Tibial artery (tissue), 4 donors: ENCODE data around the gene HNRNPK.
"Not testable (repeated sequence)": the region's sequence is repeated elsewhere in the genome, so short reads cannot be mapped to it uniquely, and the experiment has no call there.

Experiments used
- DNase-seq, 2 donors: peaks; one replicate each; pipeline ENCODE4 v3.0.0-alpha.2; 2019
- H3K27ac ChIP-seq, 2 donors: fragments of 200-600 bp; sonication (generic) in 1 of 2; 1 replicate in 1 of 2; 2 replicates in 1 of 2; pipeline ENCODE4 v1.5.1; 2018 to 2019; ENCODE audit warnings: mild to moderate bottlenecking in 1 of 2
- H3K27me3 ChIP-seq, 2 donors: fragments of 200-600 bp; sonication (generic) in 1 of 2; one replicate each; pipeline versions ENCODE4 v1.5.1 to v1.6.0; 2016 to 2019
- H3K36me3 ChIP-seq, 3 donors: fragments of 200-600 bp; sonication (generic) in 2 of 3; one replicate each; pipeline ENCODE4 v1.5.1; 2016 to 2019; ENCODE audit warnings: mild to moderate bottlenecking in 2 of 3
- H3K4me1 ChIP-seq, 4 donors: fragments of 200-600 bp; sonication (generic) in 2 of 4; 1 replicate in 3 of 4; 2 replicates in 1 of 4; pipeline ENCODE4 v1.5.1; 2016 to 2019
- H3K4me3 ChIP-seq, 2 donors: fragments of 200-600 bp; sonication (generic) in 1 of 2; 1 replicate in 1 of 2; 2 replicates in 1 of 2; pipeline ENCODE4 v1.5.1; 2018 to 2019; ENCODE audit warnings: mild to moderate bottlenecking in 2 of 2
- H3K9me3 ChIP-seq, 3 donors: fragments of 200-600 bp; sonication (generic) in 1 of 3; one replicate each; pipeline ENCODE4 v1.5.1; 2016 to 2019
- intact Hi-C: fragments of 100-400 bp; cut with DNase I; formaldehyde crosslinking; loops from one replicate; pipeline ENCODE4 v1.15.0; 2023; ENCODE audit warnings: low total_unique reads
- TF ChIP-seq, protein P1 (sequence below), 2 experiments: fragments of 200-600 bp in 1 of 2; fragments of 450-650 bp in 1 of 2; IDR thresholded peaks; one replicate each; pipeline ENCODE4 v1.5.1; 2017 to 2019; ENCODE audit warnings: antibody characterized with exemption in 2 of 2, mild to moderate bottlenecking in 1 of 2, moderate library complexity in 1 of 2

Gene HNRNPK

DNA sequence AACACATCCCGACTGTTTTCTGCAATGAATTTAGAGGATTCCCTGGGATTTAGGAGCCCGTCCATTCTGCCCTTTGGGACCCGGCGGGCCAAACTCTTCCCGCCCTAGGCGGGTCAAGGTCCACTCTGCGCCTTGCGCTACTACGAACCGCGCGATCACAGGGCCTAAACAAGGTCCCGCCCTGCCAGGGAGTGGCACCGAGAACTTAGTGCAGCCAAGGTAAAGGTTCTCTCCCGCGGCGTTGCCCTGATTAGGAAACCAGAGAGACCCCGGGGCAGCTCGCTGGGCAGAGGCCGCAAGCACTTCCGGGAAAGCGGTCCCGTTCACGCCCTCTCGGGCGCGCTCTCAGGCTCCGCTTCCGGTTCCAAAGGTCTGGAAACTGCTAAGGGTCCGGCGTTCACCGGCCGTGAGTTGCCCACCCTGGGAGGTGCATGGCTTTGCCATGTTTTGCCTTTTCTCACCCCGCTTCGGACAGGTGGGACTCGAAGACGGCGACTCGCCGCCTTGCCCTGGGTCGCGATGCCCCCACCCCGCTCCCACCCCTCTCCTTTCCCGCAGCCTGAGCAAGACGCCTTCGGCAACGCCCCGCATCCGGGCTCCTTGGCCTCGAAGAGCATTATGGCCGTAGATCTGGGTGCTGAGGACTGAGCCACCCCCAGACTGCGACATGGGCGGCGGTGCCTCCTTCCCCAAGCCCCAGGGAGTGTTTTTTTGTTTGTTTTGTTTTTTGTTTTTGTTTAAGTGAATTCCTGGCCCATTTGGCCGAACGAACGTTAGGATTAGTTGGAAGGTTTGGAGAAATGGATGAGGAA, 23.4 kb downstream of the HNRNPK start:
- no peaks in the 10 kb centered on the region for H3K9me3 ChIP-seq
- H3K27ac ChIP-seq, result peak overlapping the region; percentile 79 to 94
- H3K4me3 ChIP-seq, result peak overlapping the region; percentile 73 to 81
- no peaks in the 10 kb centered on the region for H3K27me3 ChIP-seq
- peaks cover 0 to 20% (median 8%) of the 10 kb centered on the region in 4 donors for H3K4me1 ChIP-seq
- peak; percentile 56 to 85 for DNase-seq
- intact Hi-C loops, result no loop called here
- TF ChIP-seq, protein P1, sequence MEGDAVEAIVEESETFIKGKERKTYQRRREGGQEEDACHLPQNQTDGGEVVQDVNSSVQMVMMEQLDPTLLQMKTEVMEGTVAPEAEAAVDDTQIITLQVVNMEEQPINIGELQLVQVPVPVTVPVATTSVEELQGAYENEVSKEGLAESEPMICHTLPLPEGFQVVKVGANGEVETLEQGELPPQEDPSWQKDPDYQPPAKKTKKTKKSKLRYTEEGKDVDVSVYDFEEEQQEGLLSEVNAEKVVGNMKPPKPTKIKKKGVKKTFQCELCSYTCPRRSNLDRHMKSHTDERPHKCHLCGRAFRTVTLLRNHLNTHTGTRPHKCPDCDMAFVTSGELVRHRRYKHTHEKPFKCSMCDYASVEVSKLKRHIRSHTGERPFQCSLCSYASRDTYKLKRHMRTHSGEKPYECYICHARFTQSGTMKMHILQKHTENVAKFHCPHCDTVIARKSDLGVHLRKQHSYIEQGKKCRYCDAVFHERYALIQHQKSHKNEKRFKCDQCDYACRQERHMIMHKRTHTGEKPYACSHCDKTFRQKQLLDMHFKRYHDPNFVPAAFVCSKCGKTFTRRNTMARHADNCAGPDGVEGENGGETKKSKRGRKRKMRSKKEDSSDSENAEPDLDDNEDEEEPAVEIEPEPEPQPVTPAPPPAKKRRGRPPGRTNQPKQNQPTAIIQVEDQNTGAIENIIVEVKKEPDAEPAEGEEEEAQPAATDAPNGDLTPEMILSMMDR (IDR thresholded peaks at IDR 0.05), result no peak
- H3K36me3 ChIP-seq, result peaks cover 15 to 26% (median 19%) of the 10 kb centered on the region in 3 donors

GRCh38 chr9:83956086-83956435, 24.0 kb downstream of the HNRNPK start:
- H3K36me3 ChIP-seq, result peaks cover 15 to 27% (median 23%) of the 10 kb centered on the region in 3 donors
- DNase-seq, result peak; percentile 36 to 72
- intact Hi-C loops, result no loop called here
- H3K4me3 ChIP-seq, result peak overlapping the region; percentile 73 to 81
- H3K9me3 ChIP-seq, result no peaks in the 10 kb centered on the region
- peak overlapping the region; percentile 79 to 94 for H3K27ac ChIP-seq
- TF ChIP-seq, protein P1 (IDR thresholded peaks at IDR 0.05), result no peak
- no peaks in the 10 kb centered on the region for H3K27me3 ChIP-seq
- H3K4me1 ChIP-seq, result peaks cover 0 to 20% (median 8%) of the 10 kb centered on the region in 4 donors

DNA sequence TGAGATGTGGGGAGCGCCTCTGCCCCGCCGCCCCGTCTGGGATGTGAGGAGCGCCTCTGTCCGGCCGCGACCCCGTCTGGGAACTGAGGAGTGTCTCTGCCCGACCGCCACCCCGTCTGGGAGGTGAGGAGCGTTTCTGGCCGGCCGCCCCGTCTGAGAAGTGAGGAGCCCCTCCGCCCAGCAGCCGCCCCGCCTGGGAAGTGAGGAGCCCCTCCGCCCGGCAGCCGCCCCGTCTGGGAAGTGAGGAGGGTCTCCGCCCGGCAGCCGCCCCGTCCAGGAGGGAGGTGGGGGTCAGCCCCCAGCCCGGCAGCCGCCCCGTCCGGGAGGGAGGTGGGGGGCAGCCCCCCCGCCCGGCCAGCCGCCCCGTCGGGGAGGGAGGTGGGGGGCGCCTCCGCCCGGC, 31.9 kb downstream of the HNRNPK start:
- H3K27ac ChIP-seq, intact Hi-C loops, H3K4me3 ChIP-seq, H3K4me1 ChIP-seq, H3K27me3 ChIP-seq, H3K9me3 ChIP-seq, DNase-seq: not testable (repeated sequence)
- peaks cover 27 to 48% (median 32%) of the 10 kb centered on the region in 3 donors for H3K36me3 ChIP-seq

DNA sequence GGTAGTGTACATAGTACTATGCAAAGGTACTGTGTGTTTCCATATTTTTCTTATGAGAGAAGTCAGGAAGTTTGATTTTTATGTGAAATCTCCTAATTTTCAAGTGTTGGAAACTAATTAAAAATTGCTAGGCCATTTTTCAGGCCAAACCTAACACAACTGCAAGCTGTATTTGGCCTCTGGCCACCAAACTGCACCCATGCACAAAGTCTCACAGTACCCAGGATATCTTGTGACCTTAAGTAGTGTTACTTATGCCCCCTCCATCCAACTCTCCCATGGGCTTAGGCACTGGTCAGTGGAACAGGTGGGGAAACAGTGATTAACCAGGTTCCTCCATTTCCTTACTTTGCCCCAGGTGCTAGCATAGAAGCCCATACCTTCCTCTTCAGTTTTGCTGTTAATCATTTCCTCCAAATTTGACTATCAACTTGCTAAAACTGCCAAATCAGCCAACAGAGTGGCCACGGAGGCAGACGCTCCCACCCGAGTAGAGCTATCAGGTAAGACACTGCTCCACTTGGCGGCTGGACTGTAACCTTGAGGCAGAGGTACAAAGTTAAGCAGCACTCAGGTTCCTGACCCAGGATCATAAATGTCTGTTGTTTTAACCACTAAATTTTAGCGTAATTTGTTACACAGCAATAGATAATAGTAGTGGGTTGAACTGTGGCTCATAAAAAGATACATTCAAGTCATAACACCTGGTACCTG, 39.3 kb downstream of the HNRNPK start:
- no peaks in the 10 kb centered on the region for H3K27me3 ChIP-seq
- H3K27ac ChIP-seq, result no peak overlapping the region
- peaks cover 24 to 62% (median 41%) of the 10 kb centered on the region in 3 donors for H3K36me3 ChIP-seq
- no peak for DNase-seq
- no peaks in the 10 kb centered on the region for H3K9me3 ChIP-seq
- intact Hi-C loops, result no loop called here
- no peaks in the 10 kb centered on the region for H3K4me1 ChIP-seq
- H3K4me3 ChIP-seq, result no peak overlapping the region
- TF ChIP-seq, protein P1 (IDR thresholded peaks at IDR 0.05), result no peak

DNA sequence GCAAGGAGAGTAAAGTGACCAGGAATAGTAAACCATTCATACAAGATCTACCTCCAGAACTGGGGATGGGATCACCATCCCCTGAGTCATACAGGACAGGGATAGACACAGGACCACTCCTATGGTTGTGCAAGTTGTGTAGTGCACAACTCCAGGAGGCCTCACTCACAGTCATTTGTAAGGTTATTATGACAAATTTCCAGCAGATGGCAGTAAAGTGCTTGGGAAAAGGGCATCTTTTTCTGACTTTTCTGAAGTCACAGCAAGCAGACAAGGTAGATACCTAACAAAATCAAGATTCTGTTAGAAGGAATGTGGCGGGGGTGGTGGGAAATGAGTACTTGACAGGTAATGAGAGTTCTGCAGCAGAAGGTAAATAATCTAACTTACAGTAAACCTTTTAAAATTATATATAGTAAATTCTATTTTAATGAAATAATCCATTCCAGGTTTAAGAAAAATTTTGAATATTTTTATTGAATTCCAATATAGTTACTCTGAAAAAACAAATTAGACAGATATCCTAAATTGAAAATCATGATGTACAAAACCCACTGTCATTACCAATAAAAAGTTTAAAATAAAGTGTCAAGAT, 42.1 kb downstream of the HNRNPK start:
- DNase-seq, result no peak
- no peaks in the 10 kb centered on the region for H3K27me3 ChIP-seq
- TF ChIP-seq, protein P1 (IDR thresholded peaks at IDR 0.05), result peak; percentile 68 to 71
- intact Hi-C loops, result loop anchor here (2.0 kb wide), 1 partner anchor 323 kb away; no protein-coding TSS in a partner anchor
- no peaks in the 10 kb centered on the region for H3K4me1 ChIP-seq
- H3K36me3 ChIP-seq, result peaks cover 11 to 45% (median 29%) of the 10 kb centered on the region in 3 donors
- H3K27ac ChIP-seq, result no peak overlapping the region
- no peak overlapping the region for H3K4me3 ChIP-seq
- H3K9me3 ChIP-seq, result no peaks in the 10 kb centered on the region
